HG03175 (cell line): ENCODE results near the gene WDR82.

Experiments
- ATAC-seq: cut with Tn5 transposase; IDR thresholded peaks from one replicate; pipeline ENCODE4 v1.9.1; 2021; ENCODE audit warnings: mild to moderate bottlenecking, moderate library complexity; ENCODE audit not compliant: unreplicated experiment

Gene WDR82

DNA sequence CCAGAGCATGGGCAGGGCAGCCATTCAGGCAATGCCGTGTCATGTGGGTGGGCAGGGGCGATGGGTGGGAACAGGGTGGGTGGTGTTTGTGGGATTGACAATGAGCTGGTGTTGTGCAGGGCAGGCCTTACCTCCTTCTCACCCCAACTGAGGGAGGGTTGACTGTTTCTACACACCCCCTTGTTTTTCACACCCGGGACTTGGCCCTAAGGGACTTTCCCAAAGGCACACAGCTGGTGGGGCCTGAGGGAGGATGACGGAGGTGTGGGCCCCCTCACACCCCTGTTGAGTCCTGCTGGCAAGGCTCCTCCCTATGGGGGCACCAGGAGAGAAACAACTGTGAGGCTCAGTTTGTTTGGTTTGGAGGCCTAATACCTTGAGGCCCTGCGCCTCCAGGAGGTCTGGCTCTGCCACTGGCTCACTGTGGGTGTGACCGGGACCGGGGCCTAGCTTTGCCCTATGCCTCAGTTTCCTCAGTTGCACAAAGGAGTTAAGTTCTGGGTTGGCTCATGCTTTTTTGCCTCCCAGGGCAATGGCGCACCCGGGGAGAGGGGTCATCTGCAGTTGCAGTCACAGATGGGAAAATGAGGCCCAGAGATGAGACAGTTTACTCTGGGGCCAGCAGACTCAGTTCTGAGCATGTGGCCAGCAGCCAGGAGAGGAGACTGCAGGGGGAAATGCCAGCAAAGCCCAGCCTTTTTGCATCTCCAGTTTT lies 32.6 kb upstream of the WDR82 start:
- peak; percentile 50 for ATAC-seq

DNA sequence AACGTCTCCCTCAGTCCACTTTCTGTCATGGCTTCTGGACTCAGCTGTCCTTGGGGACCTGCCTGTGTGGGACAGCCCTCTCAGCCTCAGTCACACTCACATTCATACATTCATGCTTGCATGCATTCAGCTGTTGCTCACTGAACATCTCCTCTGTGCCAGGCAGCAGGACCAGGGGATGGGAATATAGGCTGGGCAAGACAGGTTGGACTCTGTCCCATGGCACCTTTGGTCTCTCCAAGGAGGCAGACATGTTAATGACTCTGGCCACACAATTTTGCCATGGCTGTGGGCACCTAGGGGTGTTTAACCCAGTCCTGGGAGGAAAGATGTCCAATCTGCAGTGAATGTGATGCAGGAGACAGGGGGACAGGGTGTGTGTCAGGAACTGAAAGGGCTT lies 29.9 kb upstream of the WDR82 start:
- no peak for ATAC-seq

DNA sequence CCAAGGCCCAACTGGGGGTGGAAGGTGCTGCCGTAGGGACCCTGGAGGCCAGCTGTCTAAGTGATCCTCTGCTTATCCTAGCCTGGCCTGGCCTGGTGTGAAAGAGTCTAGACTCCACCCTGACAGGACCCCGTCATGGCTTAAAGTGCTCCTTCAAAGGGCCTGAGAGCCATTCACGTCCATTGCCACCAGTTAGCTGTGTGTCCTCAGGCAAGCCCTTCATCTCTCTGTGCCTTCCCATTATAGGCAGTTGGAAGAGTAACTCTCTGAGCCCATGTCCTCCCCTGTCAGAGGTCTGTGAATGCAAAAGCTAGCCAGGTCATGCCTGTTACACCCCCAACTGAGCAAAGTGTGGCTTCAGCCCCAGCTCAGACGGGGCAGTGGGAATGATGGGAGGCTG lies 28.5 kb upstream of the WDR82 start:
- no peak for ATAC-seq

DNA sequence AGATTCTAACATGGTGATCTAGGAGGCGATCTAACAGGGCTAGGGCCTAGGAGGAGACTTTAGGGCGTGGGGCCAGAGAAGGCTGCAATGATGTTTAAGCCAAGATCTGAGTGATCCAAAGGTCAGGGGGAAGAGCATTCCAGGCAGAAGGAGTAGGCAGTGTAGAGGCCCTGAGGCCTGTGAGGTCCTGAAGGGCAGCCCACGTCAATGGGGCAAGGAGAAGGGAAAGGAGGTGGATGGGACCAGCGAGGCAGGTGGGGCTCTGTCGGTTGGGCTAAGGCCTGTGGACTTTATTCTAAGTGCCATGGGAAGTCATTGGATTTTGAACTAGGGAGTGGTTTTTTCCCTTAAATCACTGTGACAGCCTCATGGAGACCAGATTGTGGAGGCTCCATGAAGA lies 27.5 kb upstream of the WDR82 start:
- ATAC-seq = no peak

GRCh38 chr3:52303811-52304210 lies 25.4 kb upstream of the WDR82 start:
- ATAC-seq = no peak

DNA sequence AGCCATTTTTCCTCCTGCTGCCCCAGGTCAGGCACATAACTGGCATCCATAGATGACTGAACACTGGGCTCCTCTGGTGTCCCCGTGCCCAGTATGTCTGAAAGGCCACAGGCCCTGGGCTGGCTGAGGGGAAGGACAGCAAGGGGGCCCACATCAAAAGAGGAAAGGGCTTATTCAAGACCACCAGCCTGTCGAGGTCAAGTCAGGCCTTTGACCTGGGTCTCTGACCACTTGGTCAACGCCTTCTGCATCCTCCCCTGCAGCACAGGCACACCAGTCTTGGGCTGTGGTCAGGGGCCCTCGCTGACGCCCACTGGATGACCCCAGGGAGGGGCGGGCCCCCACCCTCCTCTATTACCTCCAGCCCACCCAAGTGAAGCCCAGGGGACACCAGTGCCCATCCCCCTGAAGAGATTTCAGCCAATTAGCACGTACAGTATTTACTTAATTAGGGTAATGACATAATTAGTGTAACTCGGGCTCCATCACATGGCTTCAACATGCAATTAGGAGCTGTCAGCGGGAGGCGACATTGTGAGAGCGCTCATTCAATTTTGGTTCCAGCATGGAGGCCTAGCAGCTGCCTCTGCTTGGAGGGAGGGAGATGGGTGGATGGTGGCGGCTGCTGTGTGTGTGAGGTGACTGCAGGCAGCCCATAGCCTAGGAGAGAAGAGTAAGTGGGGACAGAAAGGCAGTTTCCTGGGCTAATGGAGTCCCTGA lies 24.1 kb upstream of the WDR82 start:
- ATAC-seq = no peak

GRCh38 chr3:52299879-52300611 lies 21.6 kb upstream of the WDR82 start:
- ATAC-seq = no peak

GRCh38 chr3:52299247-52299878 lies 20.9 kb upstream of the WDR82 start:
- ATAC-seq = no peak

GRCh38 chr3:52298149-52299098 lies 20.0 kb upstream of the WDR82 start:
- no peak for ATAC-seq

DNA sequence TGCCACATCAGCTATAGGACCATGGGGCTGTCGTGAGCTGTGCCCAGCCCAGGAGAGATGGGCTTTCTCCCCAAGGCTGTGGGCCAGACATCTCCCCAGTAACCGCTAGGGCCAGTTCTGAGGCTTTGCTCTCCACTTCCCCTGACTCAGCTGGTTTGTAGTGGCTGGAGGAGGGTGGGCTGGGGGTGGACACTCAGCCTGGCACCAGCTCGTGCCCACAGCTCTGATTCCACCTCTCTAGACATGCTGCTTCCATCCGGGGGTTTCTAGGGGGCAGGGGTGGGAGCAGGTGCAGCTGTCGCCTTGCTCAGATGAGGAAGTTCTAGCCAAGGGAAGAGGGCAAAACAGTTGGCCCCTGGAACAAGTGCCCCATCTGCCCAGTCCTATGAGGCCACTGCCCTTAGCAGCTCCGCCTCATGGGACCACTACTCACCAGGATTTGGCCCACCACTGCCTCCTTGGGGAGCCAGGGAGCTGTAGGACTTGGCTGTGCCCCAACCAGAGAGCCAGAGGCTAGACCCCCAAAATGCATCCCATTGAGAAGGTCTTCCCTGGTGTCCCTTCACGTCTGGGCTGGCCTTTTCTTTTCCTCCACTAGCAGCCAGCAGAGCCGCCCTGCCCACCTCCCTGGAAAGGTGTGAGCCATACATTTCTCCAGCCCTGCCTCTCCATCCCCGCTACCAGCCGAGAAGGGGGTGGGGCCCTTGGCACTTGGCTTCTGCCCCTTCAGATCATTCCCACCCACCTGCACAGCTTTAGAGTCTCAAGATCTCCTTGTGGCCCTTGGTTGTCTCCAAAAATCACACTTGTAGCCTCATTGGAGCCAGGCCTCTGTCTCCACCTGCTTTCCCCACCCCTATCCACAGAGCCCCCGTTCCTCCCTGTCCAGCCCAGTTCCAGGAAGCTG lies 19.0 kb upstream of the WDR82 start:
- ATAC-seq = no peak

GRCh38 chr3:52295671-52296208 lies 17.3 kb upstream of the WDR82 start:
- no peak for ATAC-seq

- ATAC-seq = no peak
These were observed 16.1 kb upstream of the WDR82 start for GRCh38 chr3:52294320-52295150.

- no peak for ATAC-seq
These were observed 15.3 kb upstream of the WDR82 start for GRCh38 chr3:52293491-52294319.

- no peak for ATAC-seq
These were observed 14.0 kb upstream of the WDR82 start for GRCh38 chr3:52292247-52293065.

GRCh38 chr3:52291508-52292181 lies 13.2 kb upstream of the WDR82 start:
- no peak for ATAC-seq
